GM21390 (cell line): Measurements from ENCODE around the gene RNPS1.

Experiments used
- ATAC-seq: cut with Tn5 transposase; IDR thresholded peaks from one replicate; pipeline ENCODE4 v1.9.1; 2021; ENCODE audit not compliant: unreplicated experiment

Gene RNPS1

DNA sequence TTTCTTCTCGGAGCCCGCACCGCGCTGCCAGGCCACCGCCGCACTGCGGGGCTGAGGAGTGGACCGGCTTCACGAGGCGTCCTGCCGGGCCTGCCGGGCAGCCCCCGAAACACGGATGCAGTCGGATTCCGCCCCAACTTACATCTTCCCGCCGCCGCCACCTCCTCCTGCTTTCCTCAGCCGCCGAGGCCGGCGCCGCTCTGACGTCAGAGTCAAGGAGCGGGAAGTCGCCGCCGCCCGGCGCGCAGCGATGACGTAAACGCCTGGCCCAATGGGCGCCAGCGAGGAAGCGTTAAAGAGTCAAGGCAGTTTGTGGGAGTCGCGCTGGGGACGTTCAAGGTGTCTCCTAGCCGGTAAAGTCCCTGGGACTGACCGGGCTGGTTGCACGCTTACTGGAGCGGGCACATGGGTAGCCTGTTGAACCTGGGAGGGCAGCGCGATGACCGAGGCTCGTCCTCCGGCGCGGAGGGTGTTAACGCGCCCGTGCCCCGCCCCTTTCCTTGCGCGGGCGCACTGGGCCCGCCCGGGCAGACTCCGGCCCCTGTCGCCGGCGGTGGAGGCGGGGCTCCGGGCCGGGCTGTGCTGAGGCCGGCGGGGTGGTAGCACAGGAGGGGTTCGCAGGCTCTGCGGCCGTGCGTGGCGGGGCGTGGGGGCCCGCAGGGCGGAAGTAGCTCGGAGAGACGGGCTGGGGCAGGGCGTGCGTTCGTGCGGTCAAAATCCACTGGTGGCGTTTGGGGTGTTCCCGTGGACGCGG, at the start of gene RNPS1:
RNPS1 (minus strand) TSS at position 214 of the 754 bp plus-strand sequence. CDS start 3,483 bp downstream, outside the sequence.
- peak; percentile 63 for ATAC-seq

DNA sequence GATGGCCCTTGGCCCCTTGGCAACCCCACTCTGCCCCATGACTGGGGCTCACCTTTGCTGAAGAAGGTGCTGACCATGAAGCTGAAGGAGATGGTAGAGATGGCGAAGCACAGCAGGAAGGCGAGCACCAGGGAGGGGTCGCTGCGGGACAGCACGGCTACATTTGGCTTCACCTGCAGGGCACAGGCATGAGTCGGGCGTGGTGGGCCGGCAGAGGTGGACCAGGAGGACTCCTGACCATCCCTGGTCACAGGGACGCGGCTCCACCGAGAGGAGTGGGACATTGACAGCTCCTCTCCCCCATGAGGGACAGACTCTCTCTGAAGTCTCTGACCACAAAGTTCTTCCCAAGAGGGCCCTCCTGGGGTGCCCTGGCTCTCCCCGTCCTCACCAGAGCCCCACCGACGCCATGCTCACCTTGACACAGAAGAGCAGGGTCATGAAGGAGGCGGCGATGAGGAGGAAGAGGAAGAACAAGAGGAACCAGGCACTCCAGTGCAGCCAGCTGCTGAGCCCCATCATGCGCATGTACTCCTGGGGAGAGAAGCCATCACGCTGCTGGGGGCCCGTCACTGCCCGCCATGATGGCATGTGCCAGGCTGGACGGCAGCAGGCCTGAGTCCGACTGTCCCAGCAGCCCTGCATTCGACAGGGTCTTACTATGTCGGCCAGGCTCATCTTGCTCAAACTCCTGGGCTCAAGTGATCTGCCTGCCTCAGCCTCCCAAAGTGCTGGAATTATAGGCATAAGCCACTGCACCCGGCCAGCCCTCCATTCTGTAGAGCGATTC, 49.5 kb upstream of the RNPS1 start:
- no peak for ATAC-seq

DNA sequence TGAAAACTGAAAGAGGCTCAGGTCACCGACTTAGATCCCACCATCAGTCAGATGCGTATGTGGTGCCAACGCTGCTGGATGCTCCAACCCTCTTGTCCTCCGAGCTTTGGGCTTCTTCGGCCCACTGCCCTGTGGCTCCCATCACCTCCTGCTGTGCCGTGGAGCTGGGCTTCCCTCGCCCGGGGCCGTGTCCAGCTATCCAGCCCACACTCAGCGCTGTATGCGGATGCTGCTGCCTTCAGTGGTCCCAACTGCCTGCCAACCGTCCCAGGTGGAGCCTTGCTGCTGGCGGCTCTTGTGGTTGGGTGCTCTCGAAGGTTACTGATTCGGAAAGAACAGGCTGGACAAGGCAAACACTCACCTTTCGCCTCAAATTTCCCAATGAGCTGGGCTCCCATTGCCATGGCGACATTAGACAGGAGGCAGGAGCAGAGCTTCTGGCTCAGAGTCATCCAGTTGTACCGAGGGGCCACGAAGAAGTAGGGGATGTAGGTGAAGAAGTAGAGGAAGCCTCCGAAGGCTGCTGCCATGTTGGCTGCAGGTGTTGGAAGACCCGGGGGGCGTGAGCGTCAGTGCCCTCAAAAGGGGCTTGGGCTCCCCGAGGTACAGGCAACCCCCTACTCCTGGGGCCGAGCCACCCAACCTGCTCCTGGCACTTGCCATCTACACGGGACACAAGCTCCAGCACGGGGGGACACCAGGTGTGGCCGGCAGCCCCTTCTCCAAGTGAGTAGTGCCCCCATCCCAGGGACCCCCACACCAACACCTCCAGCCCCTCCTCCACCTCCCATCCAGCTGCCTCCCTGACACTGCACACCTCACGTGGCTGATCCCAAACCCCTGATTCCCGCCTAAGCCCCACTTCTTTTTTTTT, 40.4 kb upstream of the RNPS1 start:
- ATAC-seq: no peak

GRCh38 chr16:2299915-2300192, 31.9 kb upstream of the RNPS1 start:
- no peak for ATAC-seq

GRCh38 chr16:2299121-2299914, 31.4 kb upstream of the RNPS1 start:
- ATAC-seq: no peak

- no peak for ATAC-seq
Observed at GRCh38 chr16:2298621-2299020, 30.7 kb upstream of the RNPS1 start.

GRCh38 chr16:2297506-2297860, 29.6 kb upstream of the RNPS1 start:
- ATAC-seq: no peak

GRCh38 chr16:2296661-2297505, 29.0 kb upstream of the RNPS1 start:
- ATAC-seq: no peak

- ATAC-seq: peak; percentile 55
Observed at GRCh38 chr16:2295056-2295798, 27.3 kb upstream of the RNPS1 start.

- ATAC-seq: no peak
Observed at GRCh38 chr16:2292221-2292620, 24.3 kb upstream of the RNPS1 start.

DNA sequence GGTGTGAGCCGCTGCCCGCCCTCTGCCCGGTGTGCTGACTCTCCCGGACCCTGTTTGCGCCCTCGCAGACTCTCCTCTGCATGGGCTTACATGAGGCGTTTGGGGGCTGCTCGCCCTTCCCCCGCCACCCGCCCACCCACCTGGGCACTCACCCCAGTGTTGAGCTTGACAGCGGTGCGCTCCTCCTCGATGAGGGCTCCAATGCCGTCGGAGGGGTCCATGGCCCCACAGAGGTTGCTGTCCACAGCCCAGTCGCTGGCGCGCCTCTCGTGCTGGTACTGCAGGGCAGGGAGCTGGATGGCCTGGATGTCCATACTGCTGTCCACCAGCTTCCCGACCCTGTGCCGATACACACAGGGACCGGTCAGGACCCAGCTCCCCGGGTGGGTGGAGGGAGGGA, 21.4 kb upstream of the RNPS1 start:
- no peak for ATAC-seq

DNA sequence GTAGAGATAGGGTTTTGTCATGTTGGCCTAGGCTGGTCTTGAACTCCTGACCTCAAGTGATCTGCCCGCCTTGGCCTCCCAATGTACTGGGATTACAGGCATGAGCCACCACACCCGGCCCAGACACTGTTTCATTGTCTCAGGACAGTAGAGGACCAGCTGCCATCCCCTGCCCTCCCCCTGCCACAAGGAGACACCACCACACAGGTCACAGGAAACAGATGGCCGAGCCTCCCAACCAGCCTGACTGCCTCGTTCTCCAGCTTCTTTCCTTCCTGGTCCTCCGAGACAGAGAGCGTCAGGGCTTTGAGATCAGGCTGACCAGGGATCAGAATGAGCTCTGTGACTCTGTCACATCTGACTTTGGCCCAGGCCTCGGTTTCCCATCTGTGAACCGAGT, 20.8 kb upstream of the RNPS1 start:
- no peak for ATAC-seq

DNA sequence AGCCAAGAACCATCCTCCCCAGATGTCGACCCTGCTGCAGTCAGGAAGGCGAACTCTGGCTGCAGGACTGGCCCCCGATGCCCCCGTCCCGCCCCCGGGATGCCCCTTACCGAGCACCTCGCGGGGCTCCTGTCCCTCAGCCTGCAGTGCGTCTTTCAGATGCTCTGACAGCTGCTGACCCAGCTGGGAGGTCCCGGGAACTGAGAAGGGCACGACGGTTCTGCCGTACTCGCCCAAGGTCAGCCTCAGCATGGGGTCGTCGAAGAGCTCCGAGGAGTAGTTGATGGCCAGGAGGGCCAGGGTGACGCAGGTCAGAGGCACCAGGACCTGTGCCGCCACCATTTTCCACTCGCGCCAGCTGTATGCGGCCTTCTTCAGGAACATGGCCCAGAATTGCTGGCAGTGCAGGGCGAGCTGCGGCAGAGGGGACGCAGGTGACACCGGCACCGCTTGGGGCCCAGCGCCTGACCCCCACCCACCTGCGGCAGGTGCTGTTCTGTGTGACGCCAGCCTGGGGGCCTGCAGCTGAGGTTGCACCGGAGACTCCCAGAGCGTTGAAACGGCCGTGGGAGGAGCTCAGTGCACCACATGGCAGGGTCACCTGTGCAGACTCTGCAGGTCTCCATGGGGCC, 20.1 kb upstream of the RNPS1 start:
- ATAC-seq: no peak

DNA sequence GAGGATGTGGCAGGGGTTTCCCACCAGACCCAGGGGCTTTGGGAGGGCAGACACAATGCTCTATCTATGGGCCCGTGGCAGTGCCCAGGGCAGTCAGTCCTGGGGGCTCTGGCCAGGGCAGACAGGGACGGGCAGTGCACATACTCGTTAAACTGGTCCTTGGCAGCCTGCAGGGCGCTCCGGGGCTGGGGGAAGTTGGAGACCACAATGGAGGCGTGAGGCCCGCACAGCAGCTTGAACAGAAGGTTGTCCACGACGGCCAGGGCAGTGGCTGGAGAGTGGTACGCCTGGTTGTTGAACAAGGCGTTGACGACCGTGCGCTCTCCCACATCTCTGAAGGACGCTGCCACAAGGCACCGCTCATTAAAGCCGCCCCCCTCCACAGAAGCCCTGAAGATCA, 18.6 kb upstream of the RNPS1 start:
- ATAC-seq: no peak

DNA sequence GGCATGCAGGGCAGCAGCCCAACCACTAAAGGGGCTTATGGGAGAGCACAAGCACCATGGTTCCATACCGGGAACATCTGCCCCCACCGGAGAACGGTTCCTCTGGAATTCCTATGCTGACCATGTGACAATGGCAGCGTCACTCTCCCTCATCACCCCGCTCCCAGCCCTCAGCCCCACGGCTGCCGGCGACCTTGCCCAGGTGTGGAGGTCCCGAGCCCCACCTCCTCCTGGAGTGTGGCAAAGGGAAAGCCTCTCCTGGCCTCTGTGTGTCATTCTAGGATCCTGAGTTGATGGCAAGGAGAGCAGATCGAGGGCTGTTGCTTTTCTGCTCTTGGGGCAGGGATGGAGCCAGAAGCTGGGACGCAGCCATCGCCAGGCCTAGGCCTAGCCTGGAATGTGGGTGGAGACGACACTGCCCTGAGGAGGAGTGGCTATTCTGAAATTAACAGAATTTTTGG, 17.8 kb upstream of the RNPS1 start:
- ATAC-seq: no peak

- ATAC-seq: no peak
Observed at GRCh38 chr16:2284797-2285576, 17.1 kb upstream of the RNPS1 start.

DNA sequence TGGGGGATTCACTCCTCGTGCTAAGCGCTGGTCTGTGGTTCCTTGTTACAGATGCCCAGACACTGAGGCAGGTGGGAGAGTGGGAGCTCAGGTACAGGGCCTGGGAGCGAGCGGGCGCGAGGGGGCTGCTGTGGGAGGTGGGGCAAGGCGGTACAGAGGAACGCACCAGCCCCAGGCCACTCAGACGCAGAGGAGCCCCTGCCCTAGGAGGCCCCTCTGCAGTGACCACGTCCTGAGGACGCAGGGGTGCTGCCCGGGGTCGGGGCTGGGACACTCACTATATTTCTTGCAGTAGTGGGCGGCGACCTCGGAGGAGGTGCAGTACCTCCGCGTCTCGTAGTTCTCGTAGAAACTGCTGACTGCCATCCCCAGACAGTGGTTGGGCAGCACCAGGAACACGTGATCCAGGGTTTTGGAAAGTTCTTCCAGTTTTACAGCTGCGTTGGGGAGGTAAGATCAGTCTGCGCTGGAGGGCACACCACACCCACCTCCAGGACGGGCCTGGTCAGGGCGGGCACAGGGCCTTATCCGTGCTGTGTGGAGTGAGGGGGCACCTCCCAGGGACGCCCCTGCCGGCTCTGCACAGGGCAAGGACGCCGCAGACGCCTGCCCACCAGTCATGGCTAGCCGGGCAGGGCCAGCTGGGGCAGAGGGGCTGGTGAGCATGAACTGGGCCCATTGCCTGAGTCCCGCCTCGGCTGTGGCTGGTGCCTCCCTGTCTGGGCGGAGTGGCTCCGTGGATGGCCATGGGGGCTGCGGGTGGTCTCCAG, 16.3 kb upstream of the RNPS1 start:
- no peak for ATAC-seq
